K562 (cell line): ENCODE measurements around the gene ARHGEF1. TPM values are rescaled to one million over a fixed set of nuclear protein-coding genes. Genes with fewer than 3 reads are reported as not detected.

Experiments
- ATF1 ChIP-seq, 2 experiments: fragments of 450-650 bp in 1 of 2; IDR thresholded peaks; 2 replicates each; pipeline ENCODE4 v1.6.1; 2016; ENCODE audit warnings: missing compliant biosample characterization in 1 of 2, missing genetic modification characterization in 1 of 2
- CBFA2T3 ChIP-seq: fragments of 450-650 bp; IDR thresholded peaks from 2 replicates; pipeline ENCODE4 v1.6.1; 2017
- CBX3 ChIP-seq, 2 experiments: IDR thresholded peaks; 1 replicate in 1 of 2; 2 replicates in 1 of 2; pipeline ENCODE4 v1.6.1; 2012; ENCODE audit warnings: inconsistent platforms in 2 of 2, low read length in 2 of 2, borderline replicate concordance in 1 of 2, control low read depth in 1 of 2
- CCAR2 ChIP-seq: fragments of 200-400 bp; formaldehyde crosslinking; IDR thresholded peaks from 2 replicates; pipeline ENCODE4 v1.6.1; 2017; ENCODE audit warnings: mild to moderate bottlenecking, low read depth, low read length
- CREB1 ChIP-seq, 2 experiments: sonication (generic) in 1 of 2; formaldehyde crosslinking in 1 of 2; IDR thresholded peaks; 2 replicates each; pipeline versions ENCODE4 v1.6.1 to v1.8.0; 2012 to 2022; ENCODE audit warnings: inconsistent platforms in 1 of 2, mild to moderate bottlenecking in 1 of 2, missing genetic modification reagents in 1 of 2, moderate library complexity in 1 of 2
- ELF4 ChIP-seq: fragments of 450-650 bp; formaldehyde crosslinking; IDR thresholded peaks from 2 replicates; pipeline ENCODE4 v1.4.0; 2022; ENCODE audit warnings: missing genetic modification characterization
- KDM4B ChIP-seq, 2 experiments: fragments of 450-650 bp in 1 of 2; sonication (generic) in 1 of 2; IDR thresholded peaks; 2 replicates each; pipeline ENCODE4 v1.6.1; 2016 to 2017; ENCODE audit warnings: borderline replicate concordance in 2 of 2, antibody characterized with exemption in 1 of 2, low read depth in 1 of 2, mild to moderate bottlenecking in 1 of 2
- POLR2A ChIP-seq: fragments of 450-650 bp; conservative IDR thresholded peaks from 2 replicates; pipeline ENCODE4 v1.6.1; 2016
- REST ChIP-seq, 2 experiments: fragments of 450-650 bp; formaldehyde crosslinking in 1 of 2; IDR thresholded peaks; 2 replicates each; pipeline versions ENCODE4 v1.4.0 to v1.6.1; 2014 to 2020; ENCODE audit warnings: mild to moderate bottlenecking in 2 of 2, borderline replicate concordance in 1 of 2, low read depth in 1 of 2
- ZNF77 ChIP-seq: fragments of 250-450 bp; sonication (Bioruptor Pico); IDR thresholded peaks from 2 replicates; pipeline ENCODE4 v1.5.0; 2020
- polyA plus RNA-seq, 8 experiments: library from polyadenylated mRNA; depleted of rRNA in 4 of 8; stranded (reverse) in 5 of 8; unstranded in 3 of 8; fragments of >200 nt; fragmentation: Nextera tagmentation in 2 of 8; fragmentation: Illumina TruSeq in 1 of 8; extraction: Ambion mirVana in 2 of 8; extraction: Trizol in 1 of 8; gene quantifications; 2 replicates each; pipeline versions ENCODE4 v1.2.1 to v1.2.3, GENCODE V29; 2011 to 2014; ENCODE audit warnings: inconsistent platforms in 1 of 8, missing spikeins in 1 of 8
- total RNA-seq, 7 experiments: library from RNA; depleted of rRNA in 6 of 7; stranded (reverse); fragments of >200 nt in 6 of 7; fragmentation: Illumina TruSeq in 2 of 7; extraction: Trizol in 2 of 7; gene quantifications; 2 replicates each; pipeline versions ENCODE4 v1.2.1 to v1.2.3, GENCODE V29; 2011 to 2021; ENCODE audit warnings: low replicate concordance in 1 of 7

The ARHGEF1 gene
- total and polyA plus RNA-seq, 9 of the 15 experiments (the other 6 are each of a cell fraction or from before 2014, with no cell fraction given): 1.9 to 149 (median 29.8) TPM

- TF ChIP-seq REST (IDR thresholded peaks at IDR 0.05; ENCODE audit: borderline replicate concordance) (no peak), REST (CRISPR knock-in tag; IDR thresholded peaks at IDR 0.05; ENCODE audit: low read depth) (no peak), CBFA2T3 (no peak; the same call in 1 of the 2 replicates), CCAR2 (no peak), KDM4B (IDR thresholded peaks at IDR 0.05; ENCODE audit: borderline replicate concordance in 2 of 2, low read depth in 1 of 2) (no peak), ELF4 (CRISPR knock-in tag) (0 out of 2 replicates have a peak, but pooled peaks have one; percentile 28), CBX3 (IDR thresholded peaks at IDR 0.05; ENCODE audit: borderline replicate concordance in 1 of 2, low read length in 2 of 2) (0 out of 3 replicates have a peak, but pooled peaks of 1 of the 2 experiments have one; percentile 44), ATF1 (CRISPR knock-in tag; IDR thresholded peaks at IDR 0.05) (no peak), ATF1 (tag; IDR thresholded peaks at IDR 0.05) (peak; percentile 52), ZNF77 (no peak), CREB1 (IDR thresholded peaks at IDR 0.05) (no peak), CREB1 (CRISPR knock-in tag; IDR thresholded peaks at IDR 0.05) (no peak), POLR2A (peak; percentile 70)
Observed at GRCh38 chr19:41930322-41930722, 47.3 kb downstream of the ARHGEF1 start (continued).
